NB4 (cell line): ENCODE results near the gene INPP5E.

ENCODE experiments used
- DNase-seq: peaks from one replicate; pipeline ENCODE4 v3.0.0; 2010; ENCODE audit warnings: low read depth
- H3K4me3 ChIP-seq: one replicate; pipeline ENCODE4 v1.5.1; 2011; ENCODE audit warnings: mild to moderate bottlenecking, low read depth, low read length, moderate library complexity
- MAX ChIP-seq: IDR thresholded peaks from 2 replicates; pipeline ENCODE4 v1.6.1; 2011; ENCODE audit warnings: low read depth, low read length
- MYC ChIP-seq: IDR thresholded peaks from 2 replicates; pipeline ENCODE4 v1.6.1; 2011; ENCODE audit warnings: low read depth, low read length
- POLR2A ChIP-seq: IDR thresholded peaks from 2 replicates; pipeline ENCODE4 v1.6.1; 2011; ENCODE audit warnings: mild to moderate bottlenecking; ENCODE audit not compliant: insufficient read length; ENCODE audit errors: extremely low read depth
- TF ChIP-seq, protein P1 (sequence below): IDR thresholded peaks from one replicate; pipeline ENCODE4 v1.5.1; 2012; ENCODE audit warnings: low read depth, low read length

The INPP5E gene

GRCh38 chr9:136418182-136419091 lies 21.2 kb downstream of the INPP5E start:
- no peak for DNase-seq
- H3K4me3 ChIP-seq = no peak overlapping the region
- TF ChIP-seq MAX (no peak), POLR2A (no peak), MYC (no peak)
- TF ChIP-seq, protein P1, sequence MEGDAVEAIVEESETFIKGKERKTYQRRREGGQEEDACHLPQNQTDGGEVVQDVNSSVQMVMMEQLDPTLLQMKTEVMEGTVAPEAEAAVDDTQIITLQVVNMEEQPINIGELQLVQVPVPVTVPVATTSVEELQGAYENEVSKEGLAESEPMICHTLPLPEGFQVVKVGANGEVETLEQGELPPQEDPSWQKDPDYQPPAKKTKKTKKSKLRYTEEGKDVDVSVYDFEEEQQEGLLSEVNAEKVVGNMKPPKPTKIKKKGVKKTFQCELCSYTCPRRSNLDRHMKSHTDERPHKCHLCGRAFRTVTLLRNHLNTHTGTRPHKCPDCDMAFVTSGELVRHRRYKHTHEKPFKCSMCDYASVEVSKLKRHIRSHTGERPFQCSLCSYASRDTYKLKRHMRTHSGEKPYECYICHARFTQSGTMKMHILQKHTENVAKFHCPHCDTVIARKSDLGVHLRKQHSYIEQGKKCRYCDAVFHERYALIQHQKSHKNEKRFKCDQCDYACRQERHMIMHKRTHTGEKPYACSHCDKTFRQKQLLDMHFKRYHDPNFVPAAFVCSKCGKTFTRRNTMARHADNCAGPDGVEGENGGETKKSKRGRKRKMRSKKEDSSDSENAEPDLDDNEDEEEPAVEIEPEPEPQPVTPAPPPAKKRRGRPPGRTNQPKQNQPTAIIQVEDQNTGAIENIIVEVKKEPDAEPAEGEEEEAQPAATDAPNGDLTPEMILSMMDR = no peak

GRCh38 chr9:136416914-136417313 lies 22.7 kb downstream of the INPP5E start:
- no peak for DNase-seq
- H3K4me3 ChIP-seq = no peak overlapping the region
- TF ChIP-seq MAX (no peak), MYC (no peak), POLR2A (no peak)
- TF ChIP-seq, protein P1 = no peak

DNA sequence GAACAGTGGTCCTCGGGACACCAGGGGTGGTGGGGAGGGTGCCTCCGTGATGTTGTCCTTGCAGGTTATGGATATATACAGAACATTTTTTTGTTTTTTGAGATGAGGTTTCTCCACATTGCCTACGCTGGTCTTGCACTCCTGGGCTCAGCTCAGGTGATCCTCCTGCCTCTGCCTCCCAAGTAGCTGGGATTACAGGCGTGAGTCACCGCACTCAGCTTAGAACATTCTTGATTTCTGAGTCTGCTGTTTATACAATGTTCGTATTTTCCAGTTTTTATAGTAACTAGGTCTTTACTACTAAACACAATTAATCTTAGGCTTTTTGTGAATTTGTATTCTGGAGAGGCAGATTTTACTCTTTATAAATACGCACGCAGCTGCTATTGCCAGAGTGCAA lies 23.2 kb downstream of the INPP5E start:
- no peak for TF ChIP-seq MAX
- TF ChIP-seq, protein P1 = no peak
- TF ChIP-seq MYC = no peak
- TF ChIP-seq POLR2A = no peak
- H3K4me3 ChIP-seq = no peak overlapping the region
- no peak for DNase-seq

GRCh38 chr9:136412962-136413361 lies 26.7 kb downstream of the INPP5E start:
- no peak for TF ChIP-seq MYC
- TF ChIP-seq POLR2A = no peak
- no peak for TF ChIP-seq MAX
- TF ChIP-seq, protein P1 = no peak
- H3K4me3 ChIP-seq = no peak overlapping the region
- no peak for DNase-seq

- no peak for DNase-seq
- H3K4me3 ChIP-seq = peak overlapping the region; percentile 86
- no peak for TF ChIP-seq POLR2A
- TF ChIP-seq, protein P1 = no peak
- TF ChIP-seq MAX = no peak
- no peak for TF ChIP-seq MYC
Measured at GRCh38 chr9:136411378-136411777, 28.3 kb downstream of the INPP5E start.
